ENCODE measurements around the gene EPHA2. TPM values are rescaled to one million over a fixed set of nuclear protein-coding genes. Genes with fewer than 3 reads are reported as not detected.
"Not testable (repeated sequence)": the region's sequence is repeated elsewhere in the genome, so short reads cannot be mapped to it uniquely, and the experiment has no call there.

Gene EPHA2
- total RNA-seq, 1 experiment from 2014 or later: 14.2 TPM

GRCh38 chr1:16168144-16168495 is 12.3 kb upstream of the EPHA2 start:
- DNase-seq (ENCODE audit: low spot score): not testable (repeated sequence)

- DNase-seq (ENCODE audit: low spot score): no peak
Observed at GRCh38 chr1:16167331-16168143, 11.7 kb upstream of the EPHA2 start.

- DNase-seq (ENCODE audit: low spot score): no peak
Observed at GRCh38 chr1:16166117-16166516, 10.2 kb upstream of the EPHA2 start.

GRCh38 chr1:16165548-16165947 is 9.7 kb upstream of the EPHA2 start:
- no peak for DNase-seq (ENCODE audit: low spot score)

- no peak for DNase-seq (ENCODE audit: low spot score)
Observed at GRCh38 chr1:16165073-16165364, 9.2 kb upstream of the EPHA2 start.

- peak; percentile 94 for DNase-seq (ENCODE audit: low spot score)
Observed at GRCh38 chr1:16164213-16165072, 8.6 kb upstream of the EPHA2 start.

- DNase-seq (ENCODE audit: low spot score): not testable (repeated sequence)
Observed at GRCh38 chr1:16163608-16164212, 7.8 kb upstream of the EPHA2 start.

GRCh38 chr1:16162163-16162822 is 6.4 kb upstream of the EPHA2 start:
- DNase-seq (ENCODE audit: low spot score): no peak

- no peak for DNase-seq (ENCODE audit: low spot score)
Observed at GRCh38 chr1:16161717-16162116, 5.8 kb upstream of the EPHA2 start.

- no peak for DNase-seq (ENCODE audit: low spot score)
Observed at GRCh38 chr1:16158993-16159831, 3.3 kb upstream of the EPHA2 start.

- DNase-seq (ENCODE audit: low spot score): no peak
Observed at GRCh38 chr1:16158025-16158424, 2.2 kb upstream of the EPHA2 start.

GRCh38 chr1:16156848-16157495 is 1.1 kb upstream of the EPHA2 start:
- no peak for DNase-seq (ENCODE audit: low spot score)

GRCh38 chr1:16153999-16154673 is 1.7 kb downstream of the EPHA2 start:
- no peak for DNase-seq (ENCODE audit: low spot score)

GRCh38 chr1:16153096-16153998 is 2.5 kb downstream of the EPHA2 start:
- no peak for DNase-seq (ENCODE audit: low spot score)

- DNase-seq (ENCODE audit: low spot score): no peak
Observed at GRCh38 chr1:16152481-16153087, 3.3 kb downstream of the EPHA2 start.

- no peak for DNase-seq (ENCODE audit: low spot score)
Observed at GRCh38 chr1:16151995-16152384, 3.9 kb downstream of the EPHA2 start.

GRCh38 chr1:16151196-16151994 is 4.5 kb downstream of the EPHA2 start:
- peak; percentile 68 for DNase-seq (ENCODE audit: low spot score)

GRCh38 chr1:16150508-16150907 is 5.4 kb downstream of the EPHA2 start:
- no peak for DNase-seq (ENCODE audit: low spot score)
